ENCODE results near the gene ARHGEF10L.

Gene ARHGEF10L

DNA sequence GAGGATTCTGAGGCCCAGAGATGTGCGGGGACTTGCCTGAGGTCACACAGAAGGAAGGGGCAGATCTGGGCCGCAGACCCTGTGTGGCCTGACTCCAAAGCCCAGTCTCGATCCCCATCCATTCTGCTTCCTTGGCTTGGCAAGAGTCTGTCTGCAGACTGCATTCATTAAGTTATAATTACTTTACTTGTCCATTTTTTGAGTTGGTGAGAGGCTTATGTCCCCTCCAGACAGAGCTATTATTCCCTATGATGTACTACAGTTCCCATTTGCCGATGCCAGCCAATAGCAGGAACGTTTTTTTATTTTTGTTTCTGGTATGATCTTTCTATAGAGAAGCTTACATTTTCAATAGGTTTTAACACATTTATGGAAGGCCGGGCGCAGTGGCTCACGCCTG, 101.5 kb downstream of the ARHGEF10L start:
- no peaks in the 10 kb centered on the region for H4K20me1 ChIP-seq (ENCODE audit: low read depth, low read length)
- H3K79me2 ChIP-seq (ENCODE audit: insufficient read depth, low read length): no peaks in the 10 kb centered on the region
- H3K4me3 ChIP-seq (ENCODE audit: insufficient read depth, low read length, poor library complexity, severe bottlenecking): no peak overlapping the region
- H3F3A ChIP-seq (ENCODE audit: insufficient read depth): no peaks in the 10 kb centered on the region
- TF ChIP-seq, protein P1, sequence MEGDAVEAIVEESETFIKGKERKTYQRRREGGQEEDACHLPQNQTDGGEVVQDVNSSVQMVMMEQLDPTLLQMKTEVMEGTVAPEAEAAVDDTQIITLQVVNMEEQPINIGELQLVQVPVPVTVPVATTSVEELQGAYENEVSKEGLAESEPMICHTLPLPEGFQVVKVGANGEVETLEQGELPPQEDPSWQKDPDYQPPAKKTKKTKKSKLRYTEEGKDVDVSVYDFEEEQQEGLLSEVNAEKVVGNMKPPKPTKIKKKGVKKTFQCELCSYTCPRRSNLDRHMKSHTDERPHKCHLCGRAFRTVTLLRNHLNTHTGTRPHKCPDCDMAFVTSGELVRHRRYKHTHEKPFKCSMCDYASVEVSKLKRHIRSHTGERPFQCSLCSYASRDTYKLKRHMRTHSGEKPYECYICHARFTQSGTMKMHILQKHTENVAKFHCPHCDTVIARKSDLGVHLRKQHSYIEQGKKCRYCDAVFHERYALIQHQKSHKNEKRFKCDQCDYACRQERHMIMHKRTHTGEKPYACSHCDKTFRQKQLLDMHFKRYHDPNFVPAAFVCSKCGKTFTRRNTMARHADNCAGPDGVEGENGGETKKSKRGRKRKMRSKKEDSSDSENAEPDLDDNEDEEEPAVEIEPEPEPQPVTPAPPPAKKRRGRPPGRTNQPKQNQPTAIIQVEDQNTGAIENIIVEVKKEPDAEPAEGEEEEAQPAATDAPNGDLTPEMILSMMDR (IDR thresholded peaks at IDR 0.05; ENCODE audit: insufficient read depth, low read length, poor library complexity, severe bottlenecking): no peak
- no peak for TF ChIP-seq EZH2phosphoT487 (conservative IDR thresholded peaks at IDR 0.05; ENCODE audit: low read length)
- H3K9me2 ChIP-seq (replicated peaks; ENCODE audit: insufficient read depth, low read length): no peaks in the 10 kb centered on the region
- no peak overlapping the region for H2AFZ ChIP-seq (ENCODE audit: low read depth, low read length, severe bottlenecking)
- H3K27ac ChIP-seq (ENCODE audit: low read depth, low read length): no peak overlapping the region
- H3K4me2 ChIP-seq (ENCODE audit: low read depth, low read length, poor library complexity, severe bottlenecking): no peak overlapping the region
- no peaks in the 10 kb centered on the region for H3K36me3 ChIP-seq (ENCODE audit: low read length)
- no peaks in the 10 kb centered on the region for H3K27me3 ChIP-seq (ENCODE audit: low read length)
- H3K9ac ChIP-seq (ENCODE audit: low read length): no peak overlapping the region
- H3K9me3 ChIP-seq (ENCODE audit: insufficient read depth, low read length): no peaks in the 10 kb centered on the region

DNA sequence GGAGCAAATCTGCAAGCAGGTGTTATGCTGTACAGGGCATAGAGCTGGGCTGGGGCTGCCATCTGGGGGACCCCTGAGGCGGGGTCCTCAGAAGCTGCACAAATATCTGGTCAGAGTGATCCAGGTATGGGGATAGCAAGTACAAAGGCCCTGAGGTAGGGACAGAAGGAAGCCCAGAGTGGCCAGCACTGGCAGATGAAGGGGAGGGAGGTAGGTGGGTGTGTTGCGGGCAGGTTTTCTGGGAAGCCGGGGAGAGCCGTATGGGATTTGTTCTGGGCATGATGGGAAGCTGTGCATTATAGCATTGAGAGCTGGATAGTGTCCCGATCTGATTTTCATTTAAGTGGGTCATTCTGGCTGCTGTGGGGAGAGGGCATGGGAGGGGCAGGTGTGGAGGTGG, 102.7 kb downstream of the ARHGEF10L start:
- H3K27me3 ChIP-seq (ENCODE audit: low read length): no peaks in the 10 kb centered on the region
- no peaks in the 10 kb centered on the region for H3K36me3 ChIP-seq (ENCODE audit: low read length)
- no peak overlapping the region for H3K4me2 ChIP-seq (ENCODE audit: low read depth, low read length, poor library complexity, severe bottlenecking)
- no peaks in the 10 kb centered on the region for H3K9me3 ChIP-seq (ENCODE audit: insufficient read depth, low read length)
- H3K79me2 ChIP-seq (ENCODE audit: insufficient read depth, low read length): no peaks in the 10 kb centered on the region
- H3K9me2 ChIP-seq (replicated peaks; ENCODE audit: insufficient read depth, low read length): no peaks in the 10 kb centered on the region
- no peak for TF ChIP-seq EZH2phosphoT487 (conservative IDR thresholded peaks at IDR 0.05; ENCODE audit: low read length)
- TF ChIP-seq, protein P1 (IDR thresholded peaks at IDR 0.05; ENCODE audit: insufficient read depth, low read length, poor library complexity, severe bottlenecking): no peak
- H4K20me1 ChIP-seq (ENCODE audit: low read depth, low read length): no peaks in the 10 kb centered on the region
- no peak overlapping the region for H3K9ac ChIP-seq (ENCODE audit: low read length)
- H3K4me3 ChIP-seq (ENCODE audit: insufficient read depth, low read length, poor library complexity, severe bottlenecking): no peak overlapping the region
- H3K27ac ChIP-seq (ENCODE audit: low read depth, low read length): no peak overlapping the region
- H3F3A ChIP-seq (ENCODE audit: insufficient read depth): no peaks in the 10 kb centered on the region
- H2AFZ ChIP-seq (ENCODE audit: low read depth, low read length, severe bottlenecking): no peak overlapping the region

DNA sequence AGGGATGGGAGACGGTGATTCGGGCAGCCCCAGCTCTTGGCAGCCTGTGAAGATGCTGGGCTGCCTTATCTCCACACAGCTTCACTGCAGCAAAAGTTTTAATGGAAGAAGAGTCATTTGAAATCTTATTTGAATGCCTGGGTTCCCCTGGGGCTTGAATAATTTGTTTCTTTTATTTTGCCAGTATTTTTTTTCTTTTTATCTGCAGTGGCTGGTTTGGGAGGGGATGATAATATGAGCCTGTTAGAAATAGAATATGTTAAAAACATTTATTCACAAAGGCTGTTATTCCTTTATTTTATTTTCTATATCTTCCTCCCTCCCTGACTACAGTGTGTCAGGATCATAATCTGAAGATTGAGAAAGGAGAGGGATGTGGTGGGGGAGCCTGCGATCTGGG, 103.4 kb downstream of the ARHGEF10L start:
- Histone ChIP-seq H3K79me2 (ENCODE audit: insufficient read depth, low read length) (no peaks in the 10 kb centered on the region), H3K9me2 (replicated peaks; ENCODE audit: insufficient read depth, low read length) (no peaks in the 10 kb centered on the region), H3K36me3 (ENCODE audit: low read length) (no peaks in the 10 kb centered on the region), H3K9ac (ENCODE audit: low read length) (no peak overlapping the region), H3K4me2 (ENCODE audit: low read depth, low read length, poor library complexity, severe bottlenecking) (no peak overlapping the region), H4K20me1 (ENCODE audit: low read depth, low read length) (no peaks in the 10 kb centered on the region), H3K27me3 (ENCODE audit: low read length) (no peaks in the 10 kb centered on the region), H3F3A (ENCODE audit: insufficient read depth) (no peaks in the 10 kb centered on the region), H3K9me3 (ENCODE audit: insufficient read depth, low read length) (no peaks in the 10 kb centered on the region), H3K27ac (ENCODE audit: low read depth, low read length) (no peak overlapping the region), H3K4me3 (ENCODE audit: insufficient read depth, low read length, poor library complexity, severe bottlenecking) (no peak overlapping the region), H2AFZ (ENCODE audit: low read depth, low read length, severe bottlenecking) (no peak overlapping the region)
- no peak for TF ChIP-seq EZH2phosphoT487 (conservative IDR thresholded peaks at IDR 0.05; ENCODE audit: low read length)
- TF ChIP-seq, protein P1 (IDR thresholded peaks at IDR 0.05; ENCODE audit: insufficient read depth, low read length, poor library complexity, severe bottlenecking): no peak
